ENCODE results near the gene IMPG2. TPM values are rescaled to one million over a fixed set of nuclear protein-coding genes. Genes with fewer than 3 reads are reported as not detected.

IMPG2 gene
- total RNA-seq, 1 donor from 2014 or later: 0.74 TPM

DNA sequence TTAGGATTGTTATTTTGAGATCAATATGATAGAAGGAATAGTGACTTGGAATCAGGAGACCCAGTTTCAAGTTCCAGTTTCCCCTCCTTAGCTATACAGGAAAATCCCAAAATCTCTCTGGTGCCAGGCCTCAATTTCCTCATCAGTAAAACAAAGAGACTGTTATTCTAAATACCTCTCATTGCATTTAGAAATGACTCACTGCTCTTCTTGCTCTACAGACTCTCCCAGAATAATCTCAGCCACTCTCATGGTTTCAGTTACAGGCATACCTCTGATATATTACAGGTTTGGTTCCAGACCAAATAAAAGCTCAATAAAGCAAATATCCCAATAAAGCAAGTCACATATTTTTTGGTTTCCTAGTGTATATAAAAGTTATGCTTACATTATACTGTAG is 28.3 kb downstream of the IMPG2 start:
- Mint-ChIP-seq H3K36me3 (ENCODE audit: low read depth, unreplicated experiment) (no peaks in the 10 kb centered on the region), H3K9me3 (ENCODE audit: unreplicated experiment) (no peaks in the 10 kb centered on the region), H3K27me3 (ENCODE audit: unreplicated experiment) (peaks cover 1% of the 10 kb centered on the region), H3K4me1 (ENCODE audit: unreplicated experiment) (no peaks in the 10 kb centered on the region), H3K27ac (ENCODE audit: unreplicated experiment) (no peak overlapping the region), H3K4me3 (ENCODE audit: unreplicated experiment) (no peak overlapping the region)
- no peak for DNase-seq (ENCODE audit: low spot score)
- TF ChIP-seq, protein P1, sequence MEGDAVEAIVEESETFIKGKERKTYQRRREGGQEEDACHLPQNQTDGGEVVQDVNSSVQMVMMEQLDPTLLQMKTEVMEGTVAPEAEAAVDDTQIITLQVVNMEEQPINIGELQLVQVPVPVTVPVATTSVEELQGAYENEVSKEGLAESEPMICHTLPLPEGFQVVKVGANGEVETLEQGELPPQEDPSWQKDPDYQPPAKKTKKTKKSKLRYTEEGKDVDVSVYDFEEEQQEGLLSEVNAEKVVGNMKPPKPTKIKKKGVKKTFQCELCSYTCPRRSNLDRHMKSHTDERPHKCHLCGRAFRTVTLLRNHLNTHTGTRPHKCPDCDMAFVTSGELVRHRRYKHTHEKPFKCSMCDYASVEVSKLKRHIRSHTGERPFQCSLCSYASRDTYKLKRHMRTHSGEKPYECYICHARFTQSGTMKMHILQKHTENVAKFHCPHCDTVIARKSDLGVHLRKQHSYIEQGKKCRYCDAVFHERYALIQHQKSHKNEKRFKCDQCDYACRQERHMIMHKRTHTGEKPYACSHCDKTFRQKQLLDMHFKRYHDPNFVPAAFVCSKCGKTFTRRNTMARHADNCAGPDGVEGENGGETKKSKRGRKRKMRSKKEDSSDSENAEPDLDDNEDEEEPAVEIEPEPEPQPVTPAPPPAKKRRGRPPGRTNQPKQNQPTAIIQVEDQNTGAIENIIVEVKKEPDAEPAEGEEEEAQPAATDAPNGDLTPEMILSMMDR (IDR thresholded peaks at IDR 0.05; ENCODE audit: unreplicated experiment): no peak

DNA sequence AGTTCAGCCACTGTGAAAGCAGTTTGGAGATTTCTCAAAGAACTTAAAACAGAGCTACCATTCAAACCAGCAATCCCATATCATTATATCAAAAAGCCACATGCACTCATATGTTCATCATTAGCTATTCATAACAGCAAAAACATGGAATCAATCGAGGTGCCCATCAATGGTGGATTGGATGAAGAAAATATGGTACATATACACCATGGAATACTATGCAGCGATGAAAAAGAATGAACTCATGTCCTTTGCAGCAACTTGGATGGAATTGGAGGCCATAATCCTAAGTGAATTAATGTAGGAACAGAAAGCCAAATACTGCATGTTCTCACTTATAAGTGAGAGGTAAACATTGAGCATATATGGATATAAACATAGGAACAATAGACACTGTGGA is 32.1 kb downstream of the IMPG2 start:
- DNase-seq (ENCODE audit: low spot score): no peak
- H3K4me1 Mint-ChIP-seq (ENCODE audit: unreplicated experiment): no peaks in the 10 kb centered on the region
- H3K27ac Mint-ChIP-seq (ENCODE audit: unreplicated experiment): no peak overlapping the region
- H3K4me3 Mint-ChIP-seq (ENCODE audit: unreplicated experiment): no peak overlapping the region
- TF ChIP-seq, protein P1 (IDR thresholded peaks at IDR 0.05; ENCODE audit: unreplicated experiment): no peak
- H3K36me3 Mint-ChIP-seq (ENCODE audit: low read depth, unreplicated experiment): no peaks in the 10 kb centered on the region
- peaks cover 1% of the 10 kb centered on the region for H3K27me3 Mint-ChIP-seq (ENCODE audit: unreplicated experiment)
- H3K9me3 Mint-ChIP-seq (ENCODE audit: unreplicated experiment): no peaks in the 10 kb centered on the region

DNA sequence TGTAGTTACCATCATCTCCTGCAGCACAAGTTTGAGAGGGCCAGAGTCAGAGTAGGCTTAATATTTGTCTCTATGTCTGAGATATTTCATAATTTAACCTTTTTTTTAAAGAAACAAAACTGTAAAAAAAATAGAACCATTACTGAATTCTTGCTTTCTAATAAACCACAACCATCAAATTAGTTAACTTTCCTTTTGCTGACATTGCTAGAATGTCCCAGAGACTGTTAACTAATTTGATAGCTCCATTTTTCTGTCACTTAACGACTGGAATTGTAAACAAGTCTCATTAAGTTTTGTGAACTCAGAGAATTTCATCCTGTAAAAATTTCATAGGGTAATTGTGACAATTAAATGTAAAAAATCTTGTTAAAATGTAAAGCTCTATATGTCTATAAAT is 35.6 kb downstream of the IMPG2 start:
- Mint-ChIP-seq H3K4me3 (ENCODE audit: unreplicated experiment) (no peak overlapping the region), H3K36me3 (ENCODE audit: low read depth, unreplicated experiment) (no peaks in the 10 kb centered on the region), H3K27ac (ENCODE audit: unreplicated experiment) (no peak overlapping the region), H3K9me3 (ENCODE audit: unreplicated experiment) (no peaks in the 10 kb centered on the region), H3K4me1 (ENCODE audit: unreplicated experiment) (no peaks in the 10 kb centered on the region), H3K27me3 (ENCODE audit: unreplicated experiment) (peaks cover 1% of the 10 kb centered on the region)
- TF ChIP-seq, protein P1 (IDR thresholded peaks at IDR 0.05; ENCODE audit: unreplicated experiment): no peak
- no peak for DNase-seq (ENCODE audit: low spot score)

DNA sequence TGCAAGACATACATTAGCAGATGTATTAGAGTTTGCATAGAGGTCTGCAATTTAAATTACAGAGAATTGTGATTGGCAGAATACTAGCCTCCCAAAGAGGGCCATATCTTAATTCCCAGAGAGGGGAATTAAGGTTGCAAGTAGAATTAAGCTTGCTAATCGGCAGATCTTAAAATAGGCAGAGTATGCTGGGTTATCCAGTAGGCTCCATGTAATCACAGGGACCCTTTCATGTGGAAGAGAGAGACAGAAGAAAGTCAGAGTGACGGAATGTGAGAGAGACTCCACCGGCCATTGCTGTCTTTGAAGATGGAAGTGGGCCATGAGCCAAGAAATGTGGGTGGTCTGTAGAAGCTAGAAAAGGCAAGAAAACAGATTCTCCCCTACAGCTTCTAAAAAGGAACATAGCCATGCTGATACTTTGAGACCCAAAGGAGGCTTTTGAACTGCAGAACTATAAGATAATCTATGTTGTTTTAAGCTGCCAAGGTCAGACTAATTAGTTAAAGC is 38.8 kb downstream of the IMPG2 start:
- TF ChIP-seq, protein P1 (IDR thresholded peaks at IDR 0.05; ENCODE audit: unreplicated experiment): no peak
- no peak for DNase-seq (ENCODE audit: low spot score)
- Mint-ChIP-seq H3K4me3 (ENCODE audit: unreplicated experiment) (no peak overlapping the region), H3K9me3 (ENCODE audit: unreplicated experiment) (no peaks in the 10 kb centered on the region), H3K4me1 (ENCODE audit: unreplicated experiment) (no peaks in the 10 kb centered on the region), H3K27ac (ENCODE audit: unreplicated experiment) (no peak overlapping the region), H3K27me3 (ENCODE audit: unreplicated experiment) (no peaks in the 10 kb centered on the region), H3K36me3 (ENCODE audit: low read depth, unreplicated experiment) (no peaks in the 10 kb centered on the region)

DNA sequence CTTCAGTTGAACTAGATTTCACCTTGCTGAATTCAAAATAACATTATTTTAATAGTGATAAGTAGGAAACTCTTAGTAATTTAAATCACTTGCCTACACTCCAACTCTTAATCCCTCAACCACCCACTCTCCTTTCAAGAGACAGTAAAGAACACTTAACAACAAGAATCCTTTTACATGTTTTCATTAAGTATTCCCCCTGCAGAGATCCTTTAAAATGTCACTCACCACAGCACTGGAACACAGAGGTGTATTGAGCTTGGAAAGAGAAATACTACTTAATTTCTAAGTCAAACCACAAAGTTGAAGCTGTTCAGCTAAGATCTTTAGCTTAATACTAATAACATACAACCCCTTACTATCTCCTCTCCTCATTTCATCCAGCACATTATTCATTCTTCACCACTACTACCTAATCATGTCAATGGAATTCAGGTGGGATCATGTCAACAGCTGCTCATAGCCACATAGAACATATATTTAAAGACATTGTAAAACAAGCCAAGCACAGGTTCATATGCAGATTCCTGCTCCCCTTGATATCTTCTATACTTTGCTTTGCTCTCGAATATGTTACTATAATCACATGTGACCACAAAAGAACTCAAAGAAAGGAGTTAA is 40.5 kb downstream of the IMPG2 start:
- H3K4me1 Mint-ChIP-seq (ENCODE audit: unreplicated experiment): no peaks in the 10 kb centered on the region
- TF ChIP-seq, protein P1 (IDR thresholded peaks at IDR 0.05; ENCODE audit: unreplicated experiment): no peak
- no peaks in the 10 kb centered on the region for H3K27me3 Mint-ChIP-seq (ENCODE audit: unreplicated experiment)
- H3K27ac Mint-ChIP-seq (ENCODE audit: unreplicated experiment): no peak overlapping the region
- no peak overlapping the region for H3K4me3 Mint-ChIP-seq (ENCODE audit: unreplicated experiment)
- H3K36me3 Mint-ChIP-seq (ENCODE audit: low read depth, unreplicated experiment): no peaks in the 10 kb centered on the region
- DNase-seq (ENCODE audit: low spot score): no peak
- H3K9me3 Mint-ChIP-seq (ENCODE audit: unreplicated experiment): no peaks in the 10 kb centered on the region

All from endothelial cell (in vitro differentiated cells).